Measurements from ENCODE around the gene ZNF205. TPM values are rescaled to one million over a fixed set of nuclear protein-coding genes. Genes with fewer than 3 reads are reported as not detected.

The ZNF205 gene
- total RNA-seq, 2 experiments from 2014 or later, result 0.21 to 0.32 TPM

GRCh38 chr16:3101841-3102470 is 10.4 kb upstream of the ZNF205 start:
- ChIA-PET CTCF (interaction anchor here (0.7 to 9.4 kb wide), 14 partner anchors 10 to 188 kb away, joined by 3 to 125 read pairs (median 4); partner anchors contain the start of gene ZNF213), POLR2A (interaction anchor here (1.1 kb wide), 1 partner anchor 92 kb away, joined by 4 read pairs; no protein-coding TSS in a partner anchor)
- H3K36me3 Mint-ChIP-seq (ENCODE audit: low read depth), result no peaks in the 10 kb centered on the region
- intact Hi-C loops (cut with DNase I, micrococcal nuclease), result loop anchor here (1.0 to 10.0 kb wide), 5 partner anchors 27 to 513 kb away; partner anchors contain the start of genes FLYWCH1 (in 1 of the 2), SLX4 (in 1 of the 2) and ZNF263 (in 1 of the 2)
- H3K27ac Mint-ChIP-seq, result peak overlapping the region; percentile 88
- H3K27me3 Mint-ChIP-seq, result no peaks in the 10 kb centered on the region
- H3K4me1 Mint-ChIP-seq, result peaks cover 43% of the 10 kb centered on the region
- no peak for ATAC-seq
- H3K4me3 Mint-ChIP-seq, result peak overlapping the region; percentile 69
- peak; percentile 54 for DNase-seq
- H3K9me3 Mint-ChIP-seq (ENCODE audit: low read depth), result no peaks in the 10 kb centered on the region

GRCh38 chr16:3106205-3106928 is 6.0 kb upstream of the ZNF205 start:
- Mint-ChIP-seq H3K4me3 (peak overlapping the region; percentile 76), H3K27ac (peak overlapping the region; percentile 94), H3K27me3 (no peaks in the 10 kb centered on the region), H3K9me3 (ENCODE audit: low read depth) (no peaks in the 10 kb centered on the region), H3K36me3 (ENCODE audit: low read depth) (no peaks in the 10 kb centered on the region), H3K4me1 (peaks cover 31% of the 10 kb centered on the region)
- POLR2A ChIA-PET, result interaction anchor here (1.1 to 1.2 kb wide), 2 partner anchors 28 to 338 kb away, joined by 3 to 8 read pairs; partner anchors contain the start of gene ZNF213
- ATAC-seq, result peak; percentile 88
- intact Hi-C loops (cut with DNase I, micrococcal nuclease), result loop anchor here (1.0 to 10.0 kb wide), 8 partner anchors 18 to 508 kb away; partner anchors contain the start of genes FLYWCH1 (in 1 of the 2), PAQR4 (in 1 of the 2), PKMYT1 (in 1 of the 2) and SLX4 (in 1 of the 2)
- peak; percentile 96 for DNase-seq
- CTCF ChIA-PET, result interaction anchor here (0.7 to 4.0 kb wide), 5 partner anchors 19 to 178 kb away, joined by 3 to 34 read pairs (median 3); no protein-coding TSS in a partner anchor

GRCh38 chr16:3112881-3113574 is 642 bp downstream of the ZNF205 start:
- no peaks in the 10 kb centered on the region for H3K9me3 Mint-ChIP-seq (ENCODE audit: low read depth)
- H3K36me3 Mint-ChIP-seq (ENCODE audit: low read depth), result no peaks in the 10 kb centered on the region
- intact Hi-C loops (cut with DNase I, micrococcal nuclease), result no loop called here
- no peaks in the 10 kb centered on the region for H3K4me1 Mint-ChIP-seq
- ChIA-PET CTCF (interaction anchor here (0.6 to 2.8 kb wide), 2 partner anchors 17 to 19 kb away, joined by 3 to 10 read pairs; no protein-coding TSS in a partner anchor), POLR2A (interaction anchor here (0.6 kb wide), 1 partner anchor 281 kb away, joined by 3 read pairs; no protein-coding TSS in a partner anchor)
- peaks cover 5% of the 10 kb centered on the region for H3K27me3 Mint-ChIP-seq
- H3K4me3 Mint-ChIP-seq, result no peak overlapping the region
- H3K27ac Mint-ChIP-seq, result no peak overlapping the region
- ATAC-seq, result no peak
- DNase-seq, result no peak

- peak; percentile 16 for ATAC-seq
Observed at GRCh38 chr16:3113765-3114479, 1.5 kb downstream of the ZNF205 start.

GRCh38 chr16:3115003-3115402 is 2.6 kb downstream of the ZNF205 start:
- Mint-ChIP-seq H3K27ac (no peak overlapping the region), H3K4me1 (no peaks in the 10 kb centered on the region), H3K27me3 (peaks cover 5% of the 10 kb centered on the region), H3K9me3 (ENCODE audit: low read depth) (no peaks in the 10 kb centered on the region), H3K36me3 (ENCODE audit: low read depth) (no peaks in the 10 kb centered on the region), H3K4me3 (no peak overlapping the region)
- DNase-seq (no peak), ATAC-seq (no peak)
- POLR2A ChIA-PET, result no interaction called here
- CTCF ChIA-PET, result interaction anchor here (0.6 to 0.9 kb wide), 3 partner anchors 14 to 81 kb away, joined by 3 read pairs; no protein-coding TSS in a partner anchor
- intact Hi-C loops (cut with DNase I, micrococcal nuclease), result no loop called here

More at GRCh38 chr16:3113765-3114479, 1.5 kb downstream of the ZNF205 start:
- ChIA-PET POLR2A (interaction anchor here (0.6 kb wide), 1 partner anchor 281 kb away, joined by 3 read pairs; no protein-coding TSS in a partner anchor), CTCF (interaction anchor here (0.7 to 2.8 kb wide), 3 partner anchors 16 to 20 kb away, joined by 3 to 10 read pairs (median 3); no protein-coding TSS in a partner anchor)
- no peak for DNase-seq
- intact Hi-C loops (cut with DNase I, micrococcal nuclease), result no loop called here
- Mint-ChIP-seq H3K36me3 (ENCODE audit: low read depth) (no peaks in the 10 kb centered on the region), H3K27me3 (peaks cover 5% of the 10 kb centered on the region), H3K9me3 (ENCODE audit: low read depth) (no peaks in the 10 kb centered on the region), H3K4me1 (no peaks in the 10 kb centered on the region), H3K27ac (no peak overlapping the region), H3K4me3 (no peak overlapping the region)

GRCh38 chr16:3115561-3115960 is 3.2 kb downstream of the ZNF205 start:
- ChIA-PET CTCF (interaction anchor here (0.6 to 0.8 kb wide), 2 partner anchors 13 to 82 kb away, joined by 3 read pairs; no protein-coding TSS in a partner anchor), POLR2A (no interaction called here)
- H3K36me3 Mint-ChIP-seq (ENCODE audit: low read depth), result no peaks in the 10 kb centered on the region
- H3K27ac Mint-ChIP-seq, result no peak overlapping the region
- no peaks in the 10 kb centered on the region for H3K4me1 Mint-ChIP-seq
- H3K27me3 Mint-ChIP-seq, result peaks cover 5% of the 10 kb centered on the region
- DNase-seq (no peak), ATAC-seq (no peak)
- H3K9me3 Mint-ChIP-seq (ENCODE audit: low read depth), result no peaks in the 10 kb centered on the region
- H3K4me3 Mint-ChIP-seq, result no peak overlapping the region
- intact Hi-C loops (cut with DNase I, micrococcal nuclease), result no loop called here

GRCh38 chr16:3118204-3118790 is 5.9 kb downstream of the ZNF205 start:
- intact Hi-C loops (cut with DNase I, micrococcal nuclease), result no loop called here
- POLR2A ChIA-PET, result no interaction called here
- Mint-ChIP-seq H3K36me3 (ENCODE audit: low read depth) (no peaks in the 10 kb centered on the region), H3K4me1 (no peaks in the 10 kb centered on the region), H3K27me3 (no peaks in the 10 kb centered on the region), H3K9me3 (ENCODE audit: low read depth) (no peaks in the 10 kb centered on the region), H3K27ac (no peak overlapping the region), H3K4me3 (no peak overlapping the region)
- CTCF ChIA-PET, result interaction anchor here (1.0 to 1.5 kb wide), 4 partner anchors 11 to 23 kb away, joined by 3 to 6 read pairs (median 4); no protein-coding TSS in a partner anchor
- no peak for DNase-seq
- ATAC-seq, result no peak

- no peak overlapping the region for H3K4me3 Mint-ChIP-seq
- intact Hi-C loops (cut with DNase I, micrococcal nuclease), result no loop called here
- ATAC-seq (no peak), DNase-seq (no peak)
- no peaks in the 10 kb centered on the region for H3K36me3 Mint-ChIP-seq (ENCODE audit: low read depth)
- H3K27ac Mint-ChIP-seq, result no peak overlapping the region
- no peaks in the 10 kb centered on the region for H3K27me3 Mint-ChIP-seq
- no peaks in the 10 kb centered on the region for H3K9me3 Mint-ChIP-seq (ENCODE audit: low read depth)
- ChIA-PET CTCF (interaction anchor here (1.0 to 1.5 kb wide), 3 partner anchors 13 to 23 kb away, joined by 4 to 5 read pairs (median 4); no protein-coding TSS in a partner anchor), POLR2A (no interaction called here)
- H3K4me1 Mint-ChIP-seq, result peaks cover 5% of the 10 kb centered on the region
Observed at GRCh38 chr16:3118846-3119245, 6.5 kb downstream of the ZNF205 start.

- no peaks in the 10 kb centered on the region for H3K27me3 Mint-ChIP-seq
- ATAC-seq (no peak), DNase-seq (no peak)
- H3K4me3 Mint-ChIP-seq, result no peak overlapping the region
- no peak overlapping the region for H3K27ac Mint-ChIP-seq
- CTCF ChIA-PET, result interaction anchor here (1.0 to 1.5 kb wide), 3 partner anchors 13 to 24 kb away, joined by 4 to 5 read pairs (median 4); no protein-coding TSS in a partner anchor
- POLR2A ChIA-PET, result no interaction called here
- H3K36me3 Mint-ChIP-seq (ENCODE audit: low read depth), result no peaks in the 10 kb centered on the region
- H3K9me3 Mint-ChIP-seq (ENCODE audit: low read depth), result no peaks in the 10 kb centered on the region
- intact Hi-C loops (cut with DNase I, micrococcal nuclease), result no loop called here
- H3K4me1 Mint-ChIP-seq, result peaks cover 6% of the 10 kb centered on the region
Observed at GRCh38 chr16:3119286-3119685, 6.9 kb downstream of the ZNF205 start.

GRCh38 chr16:3119701-3120408 is 7.5 kb downstream of the ZNF205 start:
- Mint-ChIP-seq H3K9me3 (ENCODE audit: low read depth) (no peaks in the 10 kb centered on the region), H3K4me1 (peaks cover 6% of the 10 kb centered on the region), H3K27ac (no peak overlapping the region), H3K27me3 (no peaks in the 10 kb centered on the region), H3K36me3 (ENCODE audit: low read depth) (no peaks in the 10 kb centered on the region), H3K4me3 (no peak overlapping the region)
- ATAC-seq (no peak), DNase-seq (no peak)
- ChIA-PET POLR2A (no interaction called here), CTCF (interaction anchor here (1.0 to 1.6 kb wide), 4 partner anchors 10 to 19 kb away, joined by 4 to 6 read pairs (median 5); partner anchors contain the start of gene ZNF213)
- intact Hi-C loops (cut with DNase I, micrococcal nuclease), result no loop called here

All from activated CD4-positive, alpha-beta T cell treated with anti-CD3 and anti-CD28 coated beads for 36 hours (primary cell).